G401 (cell line): ENCODE data around the gene EIF2D. TPM values are rescaled to one million over a fixed set of nuclear protein-coding genes. Genes with fewer than 3 reads are reported as not detected.
"Not testable (repeated sequence)": the region's sequence is repeated elsewhere in the genome, so short reads cannot be mapped to it uniquely, and the experiment has no call there.

Source experiments
- DNase-seq: peaks from one replicate; pipeline ENCODE4 v3.0.0-alpha.2; 2015; ENCODE audit warnings: low spot score
- in situ Hi-C: cut with HindIII; loops from 2 replicates; pipeline ENCODE4 v1.10.0; 2016; ENCODE audit warnings: low sequenced_read_pairs, mixed read lengths
- total RNA-seq: library from RNA; depleted of rRNA; stranded (reverse); fragments of >200 nt; shearing (Covaris generic); gene quantifications from 2 replicates; pipeline ENCODE4 v1.2.3, GENCODE V29; 2014

EIF2D gene
- total RNA-seq, 1 experiment from 2014 or later: 63.7 TPM

DNA sequence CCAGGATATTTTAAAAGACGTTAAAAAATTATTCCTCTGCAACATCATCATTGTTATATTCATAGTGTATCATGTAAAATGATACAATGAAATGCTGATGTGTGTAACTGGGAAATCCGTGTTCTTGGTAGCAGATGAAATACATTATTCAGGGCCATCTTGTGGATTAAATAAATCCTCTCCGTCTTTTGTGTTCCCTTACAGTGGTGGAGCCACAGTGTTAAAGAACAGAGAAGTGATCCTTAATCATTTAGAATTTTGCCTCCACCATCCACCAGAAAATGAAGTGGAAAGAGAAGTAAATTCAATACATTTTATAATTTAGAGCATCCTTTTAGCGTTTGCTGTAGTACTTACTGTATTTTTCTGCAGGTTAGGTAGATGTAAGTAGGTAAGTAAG is 24.4 kb upstream of the EIF2D start:
- in situ Hi-C loops: no loop called here
- DNase-seq: peak; percentile 21

DNA sequence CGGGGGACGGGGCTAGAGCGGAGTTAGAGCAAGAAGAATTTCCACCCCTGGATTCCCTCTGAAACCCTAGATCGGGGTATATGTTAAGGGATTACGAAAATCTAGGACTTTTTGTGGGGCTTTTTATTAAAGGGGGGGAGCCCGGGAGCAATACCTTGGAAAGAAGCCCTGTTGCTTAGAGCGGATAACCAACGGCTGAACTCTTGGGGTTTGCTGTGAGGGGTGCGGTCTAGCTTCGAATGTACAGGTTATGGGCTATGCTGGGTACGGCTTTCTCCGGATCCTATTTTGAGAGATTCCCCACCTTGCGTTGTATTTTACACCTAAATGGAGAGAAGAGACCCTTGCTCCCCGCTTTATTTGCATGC is 23.7 kb upstream of the EIF2D start:
- DNase-seq: peak; percentile 27
- in situ Hi-C loops: no loop called here

DNA sequence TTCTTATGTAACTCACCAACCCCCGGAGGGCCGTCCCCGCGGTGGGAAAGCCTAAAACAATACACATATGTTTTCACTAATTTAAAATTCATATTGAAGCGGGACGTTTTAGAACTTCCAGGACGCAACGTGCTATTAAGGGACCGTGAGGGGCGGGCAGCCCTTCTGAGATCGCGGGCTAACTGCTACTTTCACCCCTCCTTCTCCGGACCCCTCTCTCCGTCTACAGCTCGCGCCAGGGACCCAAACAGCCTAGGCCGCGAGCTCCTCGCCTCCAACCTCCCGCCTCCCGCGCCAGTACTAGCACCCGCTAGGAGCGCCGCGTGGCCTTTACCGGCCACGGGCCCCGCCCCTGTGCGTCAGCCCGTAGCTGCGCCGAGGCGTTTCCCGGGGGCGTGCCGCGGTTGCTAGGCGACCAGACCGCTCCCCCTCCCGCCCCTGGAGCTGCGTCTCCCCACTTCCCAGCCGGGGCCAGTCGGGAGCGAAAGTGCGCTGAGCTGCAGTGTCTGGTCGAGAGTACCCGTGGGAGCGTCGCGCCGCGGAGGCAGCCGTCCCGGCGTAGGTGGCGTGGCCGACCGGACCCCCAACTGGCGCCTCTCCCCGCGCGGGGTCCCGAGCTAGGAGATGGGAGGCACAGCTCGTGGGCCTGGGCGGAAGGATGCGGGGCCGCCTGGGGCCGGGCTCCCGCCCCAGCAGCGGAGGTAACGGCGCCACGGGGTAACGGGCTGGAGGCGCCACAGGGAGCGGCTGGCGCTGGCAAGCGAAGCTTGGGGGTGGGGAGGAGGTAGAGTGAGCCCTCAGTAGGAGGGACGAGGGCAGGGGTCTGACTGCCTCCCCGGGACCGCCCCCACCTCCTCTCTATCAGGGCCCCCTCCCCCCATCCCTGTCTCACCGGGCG is 23.1 kb upstream of the EIF2D start, which contains the start of gene DYRK3:
TSS of gene DYRK3 (plus strand) at position 457 of the 898 bp plus-strand sequence. CDS start at position 625, 168 bp downstream.
- in situ Hi-C loops: no loop called here
- DNase-seq: peak; percentile 87

DNA sequence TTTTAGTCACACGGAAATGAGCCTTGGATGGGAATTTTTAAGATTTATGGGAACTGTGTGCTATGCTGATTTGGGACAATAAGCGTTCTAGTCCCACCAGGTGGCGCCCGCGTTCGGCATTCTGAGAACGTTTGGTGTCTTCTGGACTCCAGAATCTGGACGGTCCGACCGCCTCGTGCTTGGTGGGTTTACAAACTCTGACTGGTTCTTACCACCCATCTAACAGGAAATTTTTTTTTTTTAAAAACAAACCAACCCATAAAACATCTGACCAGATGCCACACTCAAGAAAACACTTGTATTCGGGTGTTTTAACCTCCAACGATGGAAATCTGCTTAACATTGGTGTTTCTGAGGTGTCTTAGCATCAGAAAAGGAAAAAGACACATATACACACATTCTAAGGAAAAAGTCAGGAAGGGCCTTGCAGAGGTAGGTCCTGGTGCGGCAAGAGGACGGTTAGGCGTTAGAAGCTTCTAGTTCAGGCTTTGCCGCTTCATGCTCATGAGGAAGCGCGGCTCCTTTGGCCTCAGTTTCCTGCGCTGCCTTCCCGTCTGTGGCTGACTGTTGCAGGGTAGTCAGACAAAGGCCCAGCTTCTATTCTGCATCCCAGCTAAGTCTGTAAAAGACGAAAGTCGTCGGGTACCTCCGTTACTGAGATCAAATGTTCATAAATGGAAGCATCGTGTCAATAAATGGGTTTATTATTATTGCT is 22.3 kb upstream of the EIF2D start:
- in situ Hi-C loops: no loop called here
- peak; percentile 90 for DNase-seq

DNA sequence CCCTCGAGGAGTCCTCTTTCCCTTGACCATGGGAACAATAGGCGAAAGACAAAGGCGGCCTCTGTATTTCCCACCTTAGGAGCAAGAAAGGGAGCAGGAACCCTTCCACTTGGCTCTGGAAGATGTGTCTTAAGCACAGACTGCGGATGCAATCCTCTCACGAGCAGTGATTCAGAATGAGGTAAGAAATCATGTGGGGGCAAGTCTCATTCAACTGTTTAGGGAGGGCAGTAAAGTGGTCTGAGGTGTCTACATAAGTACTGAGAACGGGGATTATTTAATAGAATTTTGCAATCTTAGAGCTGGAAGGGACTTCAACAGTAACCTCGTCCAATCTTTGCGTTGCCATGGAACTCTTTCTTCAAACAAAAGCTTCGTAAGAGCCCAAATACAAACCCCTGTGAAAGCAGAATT is 21.4 kb upstream of the EIF2D start:
- DNase-seq: no peak

DNA sequence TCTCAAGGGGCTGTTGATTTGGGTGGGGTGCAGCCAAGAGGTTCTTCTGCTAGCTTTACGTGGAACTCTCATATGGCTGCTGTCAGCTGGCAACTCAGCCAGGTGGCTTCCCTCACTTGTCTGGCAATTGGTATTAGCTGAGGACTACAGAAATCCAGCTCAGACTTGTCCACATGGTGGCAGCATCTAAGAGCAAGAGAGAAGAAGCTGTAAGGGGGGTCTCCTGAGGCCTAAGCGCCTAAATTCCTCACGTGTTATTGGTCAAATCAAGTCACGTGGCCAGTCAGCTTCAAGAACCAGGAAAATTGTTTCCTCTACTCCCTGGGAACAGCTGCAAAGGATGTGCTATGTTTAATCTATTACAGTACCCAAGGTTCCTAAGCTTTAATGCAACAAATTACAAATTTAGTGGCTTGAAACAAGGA is 18.8 kb upstream of the EIF2D start:
- peak; percentile 67 for DNase-seq
- in situ Hi-C loops: no loop called here

More for the DNA sequence above, 21.4 kb upstream of the EIF2D start:
- in situ Hi-C loops: no loop called here

DNA sequence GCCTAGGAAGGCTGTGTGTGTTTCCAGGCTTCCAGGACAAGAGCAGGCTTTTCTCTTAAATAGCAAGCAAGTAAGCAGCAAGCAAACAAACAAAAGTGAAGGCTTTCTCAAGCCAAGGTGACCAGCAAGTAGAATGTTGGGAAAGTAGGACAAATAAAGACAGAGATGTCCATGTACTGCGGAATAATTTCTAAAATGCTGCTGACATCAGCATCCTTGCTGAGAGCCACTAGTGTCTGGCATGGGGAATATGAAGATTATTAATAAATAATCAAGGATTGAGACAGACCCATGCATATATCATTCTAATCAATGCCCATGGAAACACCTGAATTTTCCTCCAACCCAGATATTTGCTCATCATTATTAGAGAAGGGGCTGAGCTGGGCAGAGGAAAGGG is 16.7 kb upstream of the EIF2D start:
- in situ Hi-C loops: no loop called here
- DNase-seq: no peak

DNA sequence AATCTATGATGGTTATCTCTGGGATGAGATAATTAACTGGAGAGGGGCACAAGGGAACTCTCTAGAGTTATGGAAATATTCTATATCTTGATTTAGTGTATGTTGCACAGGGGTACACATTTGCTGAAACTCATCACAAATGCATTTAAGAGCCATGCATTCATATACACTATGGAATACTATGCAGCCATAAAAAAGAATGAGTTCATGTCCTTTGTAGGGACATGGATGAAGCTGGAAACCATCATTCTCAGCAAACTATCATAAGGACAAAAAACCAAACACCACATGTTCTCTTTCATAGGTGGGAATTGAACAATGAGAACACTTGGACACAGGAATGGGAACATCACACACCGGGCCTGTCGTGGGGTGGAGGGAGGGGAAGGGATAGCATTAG is 14.1 kb upstream of the EIF2D start:
- in situ Hi-C loops, DNase-seq: not testable (repeated sequence)

DNA sequence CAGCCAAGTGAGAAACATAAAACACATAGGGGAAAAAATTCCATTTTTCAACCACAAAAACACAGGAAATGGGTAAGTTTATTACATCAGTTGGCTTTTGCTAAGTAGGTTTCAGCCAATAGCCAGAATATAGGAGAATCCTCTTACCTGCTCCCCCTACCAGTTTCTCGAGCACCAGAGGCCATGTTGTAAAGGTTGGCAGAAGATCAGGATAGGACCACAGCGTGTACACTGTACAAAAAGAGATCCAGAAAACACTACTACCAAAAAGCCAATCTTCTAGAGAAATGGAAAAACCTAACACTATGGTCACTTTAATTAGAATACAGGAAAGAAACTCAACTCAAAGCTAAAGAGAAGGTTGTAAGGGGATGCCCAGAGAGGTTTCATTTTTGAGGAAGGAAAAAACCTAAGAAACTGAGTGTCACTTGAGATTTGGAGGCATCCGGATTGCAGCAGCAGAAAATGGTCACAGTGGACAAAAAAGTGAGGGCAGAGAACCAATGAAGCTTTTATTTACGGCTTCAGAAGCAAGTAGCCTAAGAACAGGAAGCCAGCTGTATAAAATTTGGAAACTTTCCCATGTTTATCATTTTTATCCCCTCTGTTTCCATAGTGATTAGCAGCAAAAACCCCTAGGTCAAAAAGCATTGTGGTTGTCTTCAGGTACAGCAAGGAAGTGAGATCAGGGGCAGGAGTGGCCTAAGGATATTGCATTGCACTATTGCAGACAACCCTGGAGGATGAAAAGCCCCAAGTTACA is 2.9 kb downstream of the EIF2D start:
- DNase-seq: no peak
- in situ Hi-C loops: no loop called here

DNA sequence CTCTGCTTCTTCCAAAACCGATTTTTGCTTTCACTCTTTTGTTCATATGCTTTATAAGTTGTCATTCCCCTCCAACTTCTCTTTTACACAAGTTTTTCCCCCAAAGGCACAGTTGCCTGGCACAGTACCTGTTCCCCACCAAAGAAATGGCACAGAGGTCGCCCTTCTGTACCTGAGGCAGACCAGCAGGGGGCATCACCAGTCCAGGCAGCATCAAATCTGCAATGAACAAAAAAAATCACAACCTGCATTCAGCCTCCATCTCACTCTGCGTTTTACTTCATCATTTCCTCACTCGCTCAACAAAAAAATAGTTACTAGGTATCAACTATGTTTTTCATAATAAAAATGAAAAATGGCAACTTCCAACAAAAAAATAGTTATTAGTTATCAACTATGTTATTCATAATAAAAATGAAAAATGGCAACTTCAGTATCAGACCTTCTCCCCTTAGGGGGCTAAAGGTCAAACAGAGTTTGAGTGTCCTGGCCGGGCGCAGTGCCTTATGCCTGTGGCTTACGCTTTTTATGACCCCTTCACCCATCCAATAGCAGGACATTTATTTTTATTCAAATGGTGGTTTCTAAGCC is 4.1 kb downstream of the EIF2D start:
- peak; percentile 8 for DNase-seq
- in situ Hi-C loops: no loop called here

DNA sequence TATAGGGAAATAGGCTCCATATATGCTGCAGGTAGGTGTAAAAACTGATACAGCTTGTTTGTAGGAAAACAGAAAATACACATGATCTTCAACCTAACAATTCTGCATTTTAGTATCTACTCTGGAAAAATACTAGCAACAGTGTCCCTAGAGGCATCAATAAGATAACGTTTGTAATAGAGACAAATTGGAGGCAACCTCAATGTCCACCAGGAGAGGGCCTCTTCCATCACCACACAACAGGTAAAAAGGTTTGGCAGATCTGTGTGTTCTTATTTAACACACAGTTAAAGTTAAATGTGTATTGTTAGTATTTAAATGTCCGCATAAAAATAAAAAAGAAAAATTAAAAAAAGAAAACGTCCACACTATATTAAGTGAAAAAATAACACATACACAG is 5.4 kb downstream of the EIF2D start:
- peak; percentile 14 for DNase-seq
- in situ Hi-C loops: no loop called here

DNA sequence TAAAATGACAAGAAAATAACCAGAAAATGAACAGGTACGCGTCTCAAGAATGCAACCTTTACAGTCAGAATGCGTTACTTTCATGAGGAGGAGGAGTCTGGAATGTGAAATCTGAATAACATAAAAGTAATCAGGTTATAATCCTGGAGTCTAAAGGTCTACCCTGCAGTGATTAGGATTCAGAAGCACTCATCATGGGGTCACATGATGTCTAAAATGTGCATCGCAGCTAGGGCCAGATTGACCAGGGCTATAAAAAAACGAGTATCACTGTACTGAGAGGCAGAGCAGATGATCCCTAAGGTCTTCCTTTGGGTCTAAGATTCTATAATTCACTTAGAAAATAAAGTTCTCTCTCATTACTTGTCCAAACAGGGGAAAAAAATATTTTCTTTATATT is 7.4 kb downstream of the EIF2D start:
- no peak for DNase-seq
- in situ Hi-C loops: no loop called here

DNA sequence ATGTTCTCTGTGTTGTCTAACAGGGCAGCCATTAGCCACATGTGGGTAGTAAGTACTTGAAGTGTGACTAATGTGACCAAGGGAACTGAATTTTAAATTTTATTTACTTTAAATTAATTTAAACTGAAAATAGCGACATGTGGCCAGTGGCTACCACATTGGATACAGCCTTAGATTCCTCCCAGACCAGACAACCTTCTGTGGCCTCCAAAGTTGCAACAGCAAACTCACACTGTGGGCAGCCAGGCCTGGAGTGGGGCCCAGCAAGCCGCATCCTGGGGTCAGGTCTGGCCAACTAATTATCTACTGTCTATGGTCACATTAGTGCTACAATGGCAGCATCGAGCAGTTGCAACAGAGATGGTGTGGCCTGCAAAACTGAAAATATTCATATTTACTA is 11.7 kb downstream of the EIF2D start:
- no peak for DNase-seq
- in situ Hi-C loops: no loop called here

DNA sequence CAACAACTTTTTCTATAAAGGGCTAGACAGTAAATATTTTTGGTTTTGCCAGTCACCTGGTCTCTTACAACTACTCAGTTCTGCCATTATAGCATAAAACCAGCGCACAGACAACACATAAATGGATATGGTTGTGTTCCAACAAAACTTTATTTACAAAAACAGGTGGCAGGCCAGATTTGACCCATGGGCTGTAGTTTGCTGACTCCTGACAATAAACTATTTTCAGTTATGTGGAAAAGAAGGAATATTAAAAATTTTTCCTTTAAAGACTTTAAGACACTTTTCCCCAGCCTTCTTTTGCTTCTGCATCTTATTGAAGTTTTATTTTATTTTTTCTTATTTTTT is 16.0 kb downstream of the EIF2D start:
- no peak for DNase-seq
- in situ Hi-C loops: no loop called here

DNA sequence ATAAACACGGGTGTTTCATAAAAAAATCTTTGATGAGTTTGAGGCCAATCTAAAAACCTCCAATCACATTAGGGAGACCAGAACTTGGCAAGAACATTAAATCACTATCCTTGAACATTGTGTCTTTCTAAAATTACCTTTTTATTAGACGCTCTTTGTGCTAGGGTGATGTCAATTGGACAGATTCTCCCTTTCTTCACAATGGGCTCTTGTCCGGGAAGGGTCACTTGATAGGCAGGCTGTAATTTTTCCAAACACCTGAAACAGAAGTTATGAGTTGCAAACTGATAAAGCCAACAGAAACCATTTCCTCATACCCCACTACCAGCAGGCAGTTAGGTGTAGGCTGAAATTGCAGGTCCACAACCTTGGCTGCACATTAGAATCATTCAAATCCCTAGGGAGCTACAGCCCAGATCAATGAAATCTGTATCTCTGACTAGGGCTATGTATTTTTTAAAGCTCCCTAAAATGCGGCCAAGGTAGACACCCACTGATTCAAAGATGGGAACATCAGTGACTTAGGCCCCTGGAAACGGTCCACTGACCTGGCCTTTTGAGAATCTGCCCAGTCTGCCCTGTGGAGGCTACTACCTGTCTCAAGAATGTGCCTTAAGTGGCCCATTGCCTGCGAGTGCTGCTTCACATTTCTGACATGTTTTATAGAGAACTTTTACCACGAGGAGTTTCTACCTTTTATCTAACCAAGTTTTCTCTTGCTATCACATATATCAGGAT is 16.5 kb downstream of the EIF2D start:
- no peak for DNase-seq
- in situ Hi-C loops: no loop called here

DNA sequence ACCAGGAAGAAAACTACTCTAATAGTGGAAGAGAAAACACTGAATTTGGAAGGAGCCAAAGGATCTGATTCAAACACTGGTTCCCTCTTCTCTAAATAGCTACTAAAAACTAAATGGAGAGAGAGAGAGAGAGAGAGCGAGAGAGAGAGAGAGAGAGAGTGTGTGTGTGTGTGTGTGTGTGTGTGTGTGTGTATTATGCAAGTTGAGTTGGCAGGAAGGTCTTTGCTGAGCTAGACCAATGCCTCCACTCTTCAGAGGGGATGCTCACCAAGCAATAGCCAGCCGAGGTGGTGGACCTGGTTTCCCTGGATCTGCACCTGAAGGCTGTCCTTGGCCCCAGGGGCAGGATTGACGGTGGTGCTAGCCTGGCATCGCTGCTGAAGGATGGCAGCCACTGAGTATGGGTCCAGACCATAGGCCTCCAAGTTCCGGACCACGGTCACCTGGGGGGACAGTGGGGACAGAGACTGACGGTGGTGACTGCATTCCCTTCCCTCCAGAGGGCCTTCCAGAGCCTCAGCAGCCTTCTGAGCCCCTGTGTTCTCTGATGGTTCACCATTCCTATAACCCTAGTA is 18.8 kb downstream of the EIF2D start:
- in situ Hi-C loops: no loop called here
- no peak for DNase-seq

DNA sequence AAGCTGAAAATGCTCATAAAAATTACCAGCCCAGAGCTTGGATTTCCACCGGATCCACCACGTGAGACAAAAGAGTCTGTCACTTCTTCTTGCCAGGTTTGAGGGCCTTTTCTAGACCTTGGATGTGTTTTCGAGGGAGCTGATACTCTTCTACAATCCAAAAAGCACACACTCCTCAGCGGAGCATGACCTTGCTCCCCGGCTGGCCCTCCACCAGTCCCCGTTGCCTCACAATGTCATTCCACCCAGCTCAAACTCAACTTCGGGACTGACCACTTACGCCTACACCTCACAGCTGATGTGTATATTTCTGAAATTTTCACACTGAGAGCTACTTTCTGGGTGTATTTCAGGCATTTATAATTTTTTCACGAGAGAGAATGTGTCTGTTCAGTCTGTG is 20.6 kb downstream of the EIF2D start:
- DNase-seq: no peak
- in situ Hi-C loops: no loop called here

DNA sequence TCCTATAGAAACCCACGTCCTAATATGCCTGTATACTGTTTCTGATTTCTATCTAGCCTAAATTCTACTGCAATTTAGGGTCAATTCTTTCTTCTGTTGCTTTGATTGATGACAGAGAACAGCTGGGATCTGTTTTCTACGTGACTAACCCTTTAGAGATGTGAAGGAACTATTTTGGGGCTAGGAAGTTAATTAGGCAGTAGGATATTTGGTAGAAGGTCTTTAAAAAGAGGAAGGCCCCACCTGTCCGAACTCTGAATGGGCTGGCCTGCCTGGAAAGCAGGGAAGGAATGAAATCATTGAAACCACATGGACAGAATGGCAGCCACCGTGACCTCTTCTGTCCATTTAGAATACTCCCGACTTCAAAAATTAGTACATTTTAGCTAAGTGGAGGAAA is 21.0 kb downstream of the EIF2D start:
- DNase-seq: no peak
- in situ Hi-C loops: no loop called here
